Measurements from ENCODE around the gene RASAL1.
"Not testable (repeated sequence)": the region's sequence is repeated elsewhere in the genome, so short reads cannot be mapped to it uniquely, and the experiment has no call there.

Gene RASAL1

GRCh38 chr12:113118142-113118541, 17.4 kb downstream of the RASAL1 start:
- DNase-seq (ENCODE audit: low spot score) (no peak), FAIRE-seq (no peak)

GRCh38 chr12:113117684-113118083, 17.9 kb downstream of the RASAL1 start:
- not testable (repeated sequence) for FAIRE-seq; DNase-seq (ENCODE audit: low spot score)

DNA sequence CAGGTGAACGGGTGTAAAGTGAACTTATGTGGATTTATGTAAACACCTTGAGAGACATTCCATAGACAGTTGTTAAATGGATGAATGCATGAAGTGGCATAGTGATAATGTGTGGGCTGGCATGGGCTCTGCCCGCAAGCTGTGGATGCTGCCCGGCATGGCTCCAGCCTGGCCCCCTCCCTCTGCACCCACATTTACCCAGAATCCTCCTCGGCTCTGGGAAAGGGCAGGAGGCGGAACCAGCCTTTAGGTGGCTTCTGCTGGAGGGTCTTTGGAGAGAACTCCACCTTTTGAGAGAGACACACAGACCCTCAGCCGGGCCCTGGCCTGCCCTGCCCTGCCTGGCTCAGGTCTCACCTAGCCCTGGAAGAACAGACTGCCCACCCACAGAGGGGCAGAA, 18.7 kb downstream of the RASAL1 start:
- DNase-seq (ENCODE audit: low spot score) (no peak), FAIRE-seq (no peak)

- DNase-seq (ENCODE audit: low spot score) (no peak), FAIRE-seq (no peak)
Measured at GRCh38 chr12:113115455-113116126, 20.0 kb downstream of the RASAL1 start.

- FAIRE-seq = no peak
Measured at GRCh38 chr12:113114447-113115178, 20.9 kb downstream of the RASAL1 start.

GRCh38 chr12:113113397-113113796, 22.2 kb downstream of the RASAL1 start:
- FAIRE-seq (no peak), DNase-seq (ENCODE audit: low spot score) (no peak)

More at GRCh38 chr12:113114447-113115178, 20.9 kb downstream of the RASAL1 start:
- no peak for DNase-seq (ENCODE audit: low spot score)

DNA sequence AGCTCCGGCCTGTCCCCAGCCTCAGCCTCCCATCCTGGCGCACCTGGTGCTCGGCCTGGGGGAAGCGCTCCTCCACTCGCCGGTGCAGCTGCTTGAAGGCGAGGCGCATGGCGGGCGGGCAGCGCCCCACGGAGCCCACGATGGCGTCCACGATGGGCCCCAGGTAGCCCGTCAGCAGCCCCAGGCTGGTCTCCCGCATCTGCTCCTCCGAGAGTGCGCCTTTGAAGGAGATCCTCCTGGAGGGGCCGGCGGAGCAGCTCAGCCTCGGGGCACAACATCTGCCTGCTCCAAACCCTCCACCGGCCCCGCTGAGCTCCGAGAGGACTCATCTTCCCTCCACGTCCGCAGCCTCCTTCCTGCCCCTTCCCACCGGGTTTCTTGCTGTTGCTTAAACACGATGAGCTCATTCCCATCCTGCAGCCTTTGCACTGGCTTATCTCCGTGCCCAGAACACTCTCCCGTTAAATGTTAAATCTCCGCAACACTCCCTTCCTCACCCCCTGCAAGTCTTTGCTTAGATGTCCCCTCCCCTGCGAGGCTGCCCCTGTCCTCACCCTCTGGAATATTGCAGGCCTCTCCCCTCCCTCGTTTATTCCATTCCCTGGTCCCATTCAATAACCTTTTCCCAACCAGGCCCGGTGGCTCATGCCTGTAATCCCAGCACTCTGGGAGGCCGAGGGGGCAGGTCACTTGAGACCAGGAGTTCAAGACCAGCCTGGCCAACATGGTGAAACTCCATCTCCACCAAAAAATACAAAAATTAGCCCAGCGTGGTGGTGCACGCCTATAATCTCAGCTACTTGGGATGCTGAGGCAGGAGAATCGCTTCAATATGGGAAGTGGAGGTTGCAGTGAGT, 23.3 kb downstream of the RASAL1 start:
- FAIRE-seq = no peak
- no peak for DNase-seq (ENCODE audit: low spot score)

DNA sequence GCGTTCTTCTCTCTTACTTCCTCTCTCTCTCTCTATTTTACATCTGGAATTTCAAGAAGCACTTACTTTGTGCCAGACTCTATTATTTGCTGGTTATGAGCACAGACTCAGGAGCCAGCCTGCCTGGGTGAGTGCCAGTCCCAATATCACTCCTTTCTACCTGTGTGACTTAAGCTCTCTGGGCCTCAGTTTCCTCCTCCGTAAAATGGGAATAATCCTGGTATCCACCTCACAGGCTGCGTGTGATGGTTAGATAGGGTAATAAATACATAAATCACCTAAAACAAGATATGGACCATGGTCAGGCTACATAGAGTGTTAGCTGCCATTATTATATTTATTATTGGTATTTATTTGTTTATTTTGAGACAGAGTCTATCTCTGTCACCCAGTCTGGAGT, 24.3 kb downstream of the RASAL1 start:
- DNase-seq (ENCODE audit: low spot score) = no peak
- no peak for FAIRE-seq

DNA sequence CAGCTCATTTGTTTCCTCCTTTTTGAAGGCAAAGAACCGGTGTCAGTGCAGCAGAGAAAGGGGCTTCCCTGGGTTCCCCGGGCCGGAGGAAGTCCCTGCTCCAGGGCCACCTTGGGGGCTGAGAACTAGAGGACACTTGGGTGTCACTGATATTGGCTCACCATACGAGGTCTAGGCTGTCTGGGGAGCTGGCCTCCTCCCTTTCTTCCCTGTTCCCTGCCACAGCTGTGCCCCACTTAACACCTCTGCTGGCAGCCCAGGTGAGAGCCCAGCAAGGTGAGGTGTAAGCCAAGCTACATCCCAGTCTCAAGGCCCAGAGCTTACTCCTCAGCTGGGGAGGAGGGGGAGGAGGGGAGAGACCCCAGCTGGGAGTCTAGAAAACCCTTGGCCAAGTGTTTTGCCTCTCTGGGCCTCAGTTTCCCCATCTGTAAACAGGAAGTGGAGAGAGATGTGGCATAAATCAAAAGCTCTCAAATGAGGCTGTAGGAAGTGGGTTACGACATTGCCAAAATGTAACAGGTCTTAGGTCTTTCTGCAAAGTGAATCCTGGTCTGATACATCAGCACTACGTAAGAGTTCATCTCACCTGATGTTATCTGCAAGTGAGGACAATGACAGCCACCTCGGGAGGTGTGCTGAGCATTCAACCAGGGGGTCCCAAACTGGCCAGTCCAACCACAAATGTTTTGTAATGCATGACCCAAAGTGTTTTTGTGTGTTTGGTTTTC, 25.5 kb downstream of the RASAL1 start:
- FAIRE-seq = no peak

DNA sequence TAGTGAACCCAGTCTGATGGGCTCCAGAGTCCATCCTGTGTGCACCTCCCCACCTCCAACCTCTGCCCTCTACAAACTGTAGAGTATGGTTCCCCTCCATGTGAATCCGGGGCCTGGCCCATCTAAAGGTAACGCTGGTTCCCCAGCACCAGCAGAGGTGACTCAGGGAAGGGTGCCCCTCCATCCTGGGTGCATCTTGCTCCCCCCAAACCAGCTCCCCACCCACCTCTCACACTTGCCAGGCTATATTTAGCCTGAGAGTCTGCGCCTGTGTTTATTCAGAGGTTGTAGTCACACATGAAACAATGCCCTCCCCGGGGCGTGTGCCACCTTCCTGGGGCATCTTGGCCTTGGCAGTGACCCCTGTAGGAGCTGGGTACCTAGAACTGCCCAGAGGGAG, 26.2 kb downstream of the RASAL1 start:
- no peak for DNase-seq (ENCODE audit: low spot score)
- FAIRE-seq = no peak

More for the DNA sequence above, 25.5 kb downstream of the RASAL1 start:
- DNase-seq (ENCODE audit: low spot score) = no peak

- FAIRE-seq (no peak), DNase-seq (ENCODE audit: low spot score) (no peak)
Measured at GRCh38 chr12:113108308-113108707, 27.3 kb downstream of the RASAL1 start.

- no peak for DNase-seq (ENCODE audit: low spot score)
- FAIRE-seq = no peak
Measured at GRCh38 chr12:113106361-113106760, 29.2 kb downstream of the RASAL1 start.

- no peak for FAIRE-seq
- DNase-seq (ENCODE audit: low spot score) = no peak
Measured at GRCh38 chr12:113105606-113106271, 29.8 kb downstream of the RASAL1 start.

GRCh38 chr12:113104953-113105510, 30.5 kb downstream of the RASAL1 start:
- DNase-seq (ENCODE audit: low spot score) (no peak), FAIRE-seq (no peak)

DNA sequence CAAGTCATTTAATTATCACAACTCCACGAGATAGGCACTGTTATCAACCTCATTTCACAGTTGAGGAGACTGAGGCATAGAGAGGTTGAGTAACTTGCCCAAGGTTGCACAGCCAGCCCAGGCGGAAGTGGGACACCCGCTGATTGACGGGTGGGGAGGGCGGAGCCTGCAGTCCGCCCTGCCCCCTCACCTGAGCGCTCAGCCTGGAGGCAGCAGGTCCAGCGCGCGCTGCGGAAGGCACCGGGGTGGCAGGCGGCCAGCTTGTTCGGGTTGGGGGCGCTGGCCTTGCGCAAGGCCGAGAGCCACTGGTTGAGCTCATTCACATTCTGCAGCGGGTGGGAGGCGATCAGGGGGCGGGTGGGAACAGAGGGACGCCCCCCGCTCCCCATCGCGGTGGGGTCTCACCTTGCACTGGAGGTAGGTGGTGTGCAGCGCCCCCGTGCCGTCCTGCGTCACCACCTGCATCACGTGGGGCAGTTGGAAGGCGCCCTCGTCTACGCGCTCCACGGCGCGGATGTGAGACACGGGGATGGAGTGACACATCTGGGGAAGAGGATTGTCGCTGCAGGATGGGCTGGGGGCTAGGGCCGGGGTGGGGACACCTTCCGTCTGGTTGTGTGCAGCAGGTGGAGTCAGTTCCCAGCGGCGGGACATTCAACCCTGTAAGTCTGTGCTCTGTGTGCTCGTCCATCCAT, 31.7 kb downstream of the RASAL1 start:
- DNase-seq (ENCODE audit: low spot score) (no peak), FAIRE-seq (no peak)

- DNase-seq (ENCODE audit: low spot score) (no peak), FAIRE-seq (no peak)
Measured at GRCh38 chr12:113102811-113103210, 32.8 kb downstream of the RASAL1 start.

GRCh38 chr12:113101751-113102150, 33.8 kb downstream of the RASAL1 start:
- FAIRE-seq (no peak), DNase-seq (ENCODE audit: low spot score) (no peak)

- DNase-seq (ENCODE audit: low spot score) = no peak
Measured at GRCh38 chr12:113099764-113100163, 35.8 kb downstream of the RASAL1 start.

GRCh38 chr12:113099364-113099763, 36.2 kb downstream of the RASAL1 start:
- FAIRE-seq (no peak), DNase-seq (ENCODE audit: low spot score) (no peak)

More at GRCh38 chr12:113099764-113100163, 35.8 kb downstream of the RASAL1 start:
- FAIRE-seq = no peak

Measured in urothelium cell line (cell line).